Measurements from ENCODE around the gene C1orf56.

Gene C1orf56

DNA sequence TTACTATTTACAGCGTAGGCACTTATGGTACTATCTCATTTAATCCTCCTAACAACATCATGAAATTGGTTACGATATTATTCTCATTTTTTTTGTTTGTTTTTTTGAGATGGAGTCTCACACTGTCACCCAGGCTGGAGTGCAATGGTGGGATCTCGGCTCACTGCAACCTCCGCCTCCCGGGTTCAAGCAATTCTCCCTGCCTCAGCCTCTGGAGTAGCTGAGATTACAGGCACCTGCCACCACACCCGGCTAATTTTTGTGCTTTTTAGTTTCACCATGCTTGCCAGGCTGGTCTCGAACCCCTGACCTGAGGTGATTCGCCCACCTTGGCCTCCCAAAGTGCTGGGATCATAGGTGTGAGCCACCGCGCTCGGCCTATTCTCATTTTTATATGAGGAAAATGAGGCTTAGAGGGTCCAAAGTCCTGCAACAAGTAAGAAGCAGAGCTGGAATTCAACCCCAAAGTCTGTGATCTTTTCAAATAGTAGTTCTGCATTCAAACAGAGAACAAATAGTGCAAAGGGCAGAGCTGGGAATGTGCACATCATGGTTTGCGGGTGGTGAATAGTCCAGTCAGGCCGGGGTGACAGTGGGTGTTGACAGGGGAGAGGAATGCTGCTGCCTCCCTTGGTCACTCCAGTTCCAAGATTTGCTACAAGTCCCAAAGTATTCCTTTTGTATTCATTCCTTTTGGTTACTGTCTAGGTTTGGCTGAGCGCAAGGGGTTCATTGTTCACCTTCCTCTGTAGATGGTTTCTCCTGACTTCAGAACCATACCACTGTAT, 34.7 kb upstream of the C1orf56 start:
- in situ Hi-C loops (cut with MboI; ENCODE audit: low pct_unique_long_range_greater_than_20kb, low sequenced_read_pairs) = no loop called here
- no peak for DNase-seq

DNA sequence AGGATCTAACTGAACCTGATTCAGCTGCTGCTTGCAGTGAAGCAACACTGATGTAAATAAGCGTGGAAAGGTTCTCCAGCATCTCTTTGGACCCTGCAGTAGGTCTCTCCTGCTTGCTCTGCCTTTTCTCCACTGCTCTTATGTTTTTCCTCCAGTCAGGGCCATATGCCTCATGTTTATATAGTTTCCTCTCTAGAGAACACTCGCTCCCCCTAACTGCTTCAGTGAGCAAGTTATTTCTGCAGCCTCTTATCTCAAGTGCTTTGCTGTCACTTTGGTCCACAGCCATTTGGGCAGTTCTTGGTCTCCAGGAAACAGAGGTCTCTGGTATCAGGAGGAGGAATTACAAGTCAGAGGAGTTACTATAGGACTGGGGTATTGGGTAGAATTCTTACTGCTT, 34.0 kb upstream of the C1orf56 start:
- in situ Hi-C loops (cut with MboI; ENCODE audit: low pct_unique_long_range_greater_than_20kb, low sequenced_read_pairs) = no loop called here
- DNase-seq = peak; percentile 68

- in situ Hi-C loops (cut with MboI; ENCODE audit: low pct_unique_long_range_greater_than_20kb, low sequenced_read_pairs) = no loop called here
- DNase-seq = peak; percentile 95
Measured at GRCh38 chr1:151024540-151025146, 22.9 kb upstream of the C1orf56 start.

- DNase-seq = no peak
- in situ Hi-C loops (cut with MboI; ENCODE audit: low pct_unique_long_range_greater_than_20kb, low sequenced_read_pairs) = no loop called here
Measured at GRCh38 chr1:151026460-151026859, 21.1 kb upstream of the C1orf56 start.

- no peak for DNase-seq
- in situ Hi-C loops (cut with MboI; ENCODE audit: low pct_unique_long_range_greater_than_20kb, low sequenced_read_pairs) = no loop called here
Measured at GRCh38 chr1:151032164-151032563, 15.4 kb upstream of the C1orf56 start.

DNA sequence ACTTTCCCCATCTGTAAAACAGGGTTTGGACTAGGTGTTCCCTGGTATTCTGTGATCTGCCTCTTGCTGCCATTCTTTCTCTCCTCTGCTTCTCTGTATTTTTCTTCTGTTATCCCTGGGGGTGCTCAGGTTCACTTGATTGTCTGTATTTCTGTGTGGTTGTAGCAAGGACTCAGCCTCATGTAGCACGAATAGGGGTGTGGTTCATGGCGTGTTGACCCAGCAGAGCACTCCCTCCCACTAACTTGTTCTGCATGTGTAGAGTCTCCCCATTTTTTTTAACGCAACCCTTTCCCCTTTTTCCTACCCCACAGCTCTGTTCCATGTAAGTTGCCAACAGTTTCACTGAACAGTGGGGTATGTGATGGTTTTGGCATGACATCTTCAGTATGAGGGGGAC, 12.4 kb upstream of the C1orf56 start:
- in situ Hi-C loops (cut with MboI; ENCODE audit: low pct_unique_long_range_greater_than_20kb, low sequenced_read_pairs) = no loop called here

DNA sequence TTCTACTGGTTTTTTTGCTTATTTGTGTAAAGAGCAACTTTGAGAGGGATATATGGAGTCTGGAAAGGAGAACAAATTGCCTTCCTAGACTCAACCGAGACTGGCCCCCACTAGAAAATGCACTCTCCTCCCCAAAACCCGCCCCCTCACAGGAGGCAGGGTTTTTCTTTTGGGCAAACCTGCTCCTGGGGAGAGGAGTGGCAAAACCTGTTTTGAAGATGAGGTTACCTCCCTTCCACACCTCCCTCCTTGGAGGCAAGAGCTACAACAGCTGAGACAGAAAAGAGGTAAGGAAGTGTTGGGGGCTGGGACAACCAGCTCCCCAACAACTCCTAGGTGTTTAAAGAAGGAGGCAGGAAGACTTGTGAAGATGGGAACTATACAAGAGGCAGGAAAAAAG, 11.2 kb upstream of the C1orf56 start, which contains the start of gene BNIPL:
Gene BNIPL, plus strand, starts transcription at position 231 of the 400 bp plus-strand sequence. Its CDS starts 140 bp downstream, at position 371.
- DNase-seq = no peak
- in situ Hi-C loops (cut with MboI; ENCODE audit: low pct_unique_long_range_greater_than_20kb, low sequenced_read_pairs) = no loop called here

More for the DNA sequence above, 12.4 kb upstream of the C1orf56 start:
- DNase-seq = no peak

DNA sequence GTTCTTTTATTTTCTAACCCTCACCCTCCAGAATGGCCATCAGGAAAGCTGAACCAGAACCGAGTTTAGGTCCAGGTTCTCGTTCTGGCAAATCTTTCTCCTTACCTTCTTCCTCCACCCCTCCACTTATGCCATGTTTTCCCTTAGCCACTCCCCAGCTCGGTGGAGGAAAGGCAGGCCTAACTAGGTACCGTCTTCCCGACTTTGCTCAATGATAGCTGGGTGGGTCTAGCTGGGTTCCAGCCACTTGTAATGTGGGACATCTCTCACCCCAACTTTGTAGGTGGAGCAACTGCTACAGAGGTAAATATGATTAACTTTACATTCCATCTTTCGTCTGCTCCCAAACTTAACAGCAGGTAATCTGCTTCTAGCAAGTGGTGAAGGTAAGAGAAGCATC, 10.5 kb upstream of the C1orf56 start:
- in situ Hi-C loops (cut with MboI; ENCODE audit: low pct_unique_long_range_greater_than_20kb, low sequenced_read_pairs) = no loop called here

DNA sequence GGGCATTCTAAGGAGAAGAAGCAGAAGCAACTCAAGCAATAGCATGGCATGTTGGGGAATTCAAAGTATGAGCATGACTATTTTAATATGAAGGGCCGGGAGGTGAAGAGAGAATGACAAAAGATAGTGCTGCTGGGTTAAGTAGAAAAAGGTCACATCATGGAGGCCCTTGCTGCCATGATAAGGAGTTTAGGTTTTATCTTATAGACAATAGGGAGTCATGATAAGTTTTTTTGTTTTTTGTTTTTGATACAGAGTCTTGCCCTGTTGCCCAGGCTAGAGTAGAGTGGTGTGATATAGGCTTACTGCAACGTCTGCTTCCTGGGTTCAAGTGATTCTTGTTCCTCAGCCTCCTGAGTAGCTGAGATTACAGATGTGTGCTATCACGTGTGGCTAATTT, 8.0 kb upstream of the C1orf56 start:
- DNase-seq = no peak
- in situ Hi-C loops (cut with MboI; ENCODE audit: low pct_unique_long_range_greater_than_20kb, low sequenced_read_pairs) = no loop called here

More for the DNA sequence above, 10.5 kb upstream of the C1orf56 start:
- no peak for DNase-seq

DNA sequence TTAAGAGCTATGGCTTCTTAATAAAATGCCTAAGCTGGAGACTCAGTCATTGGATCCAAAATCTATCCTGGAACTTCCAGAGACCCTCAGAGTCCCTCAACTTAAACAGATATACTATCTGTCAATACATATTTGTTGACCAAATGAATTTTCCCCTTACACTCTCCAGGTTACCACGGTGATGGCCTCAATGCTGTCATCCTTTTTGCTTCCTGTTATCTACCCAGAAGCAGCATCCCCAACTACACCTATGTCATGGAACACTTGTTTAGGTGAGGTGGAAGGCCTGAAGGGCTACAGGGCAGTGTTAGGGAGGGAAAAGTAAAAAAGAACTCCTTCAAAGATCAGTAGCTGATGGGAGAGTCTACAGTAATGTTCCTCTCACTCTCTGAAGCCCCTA, 4.4 kb upstream of the C1orf56 start:
- DNase-seq = no peak
- in situ Hi-C loops (cut with MboI; ENCODE audit: low pct_unique_long_range_greater_than_20kb, low sequenced_read_pairs) = no loop called here

DNA sequence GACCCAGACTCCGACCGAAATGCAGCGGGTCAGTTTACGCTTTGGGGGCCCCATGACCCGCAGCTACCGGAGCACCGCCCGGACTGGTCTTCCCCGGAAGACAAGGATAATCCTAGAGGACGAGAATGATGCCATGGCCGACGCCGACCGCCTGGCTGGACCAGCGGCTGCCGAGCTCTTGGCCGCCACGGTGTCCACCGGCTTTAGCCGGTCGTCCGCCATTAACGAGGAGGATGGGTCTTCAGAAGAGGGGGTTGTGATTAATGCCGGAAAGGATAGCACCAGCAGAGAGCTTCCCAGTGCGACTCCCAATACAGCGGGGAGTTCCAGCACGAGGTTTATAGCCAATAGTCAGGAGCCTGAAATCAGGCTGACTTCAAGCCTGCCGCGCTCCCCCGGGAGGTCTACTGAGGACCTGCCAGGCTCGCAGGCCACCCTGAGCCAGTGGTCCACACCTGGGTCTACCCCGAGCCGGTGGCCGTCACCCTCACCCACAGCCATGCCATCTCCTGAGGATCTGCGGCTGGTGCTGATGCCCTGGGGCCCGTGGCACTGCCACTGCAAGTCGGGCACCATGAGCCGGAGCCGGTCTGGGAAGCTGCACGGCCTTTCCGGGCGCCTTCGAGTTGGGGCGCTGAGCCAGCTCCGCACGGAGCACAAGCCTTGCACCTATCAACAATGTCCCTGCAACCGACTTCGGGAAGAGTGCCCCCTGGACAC, 534 bp downstream of the C1orf56 start:
- DNase-seq = peak; percentile 84
- in situ Hi-C loops (cut with MboI; ENCODE audit: low pct_unique_long_range_greater_than_20kb, low sequenced_read_pairs) = no loop called here

DNA sequence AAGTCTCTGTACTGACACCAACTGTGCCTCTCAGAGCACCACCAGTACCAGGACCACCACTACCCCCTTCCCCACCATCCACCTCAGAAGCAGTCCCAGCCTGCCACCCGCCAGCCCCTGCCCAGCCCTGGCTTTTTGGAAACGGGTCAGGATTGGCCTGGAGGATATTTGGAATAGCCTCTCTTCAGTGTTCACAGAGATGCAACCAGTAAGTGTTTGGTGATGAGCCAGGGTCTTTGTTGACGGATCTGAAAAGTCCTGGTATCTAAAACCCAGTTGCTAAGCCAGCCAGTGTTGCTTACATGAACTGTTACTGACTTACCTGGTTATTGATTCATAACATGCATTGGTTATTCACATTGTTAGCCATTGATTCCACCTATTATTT, 1.1 kb downstream of the C1orf56 start:
- no peak for DNase-seq
- in situ Hi-C loops (cut with MboI; ENCODE audit: low pct_unique_long_range_greater_than_20kb, low sequenced_read_pairs) = no loop called here

GRCh38 chr1:151049458-151049857, 1.9 kb downstream of the C1orf56 start:
- no peak for DNase-seq
- in situ Hi-C loops (cut with MboI; ENCODE audit: low pct_unique_long_range_greater_than_20kb, low sequenced_read_pairs) = no loop called here

DNA sequence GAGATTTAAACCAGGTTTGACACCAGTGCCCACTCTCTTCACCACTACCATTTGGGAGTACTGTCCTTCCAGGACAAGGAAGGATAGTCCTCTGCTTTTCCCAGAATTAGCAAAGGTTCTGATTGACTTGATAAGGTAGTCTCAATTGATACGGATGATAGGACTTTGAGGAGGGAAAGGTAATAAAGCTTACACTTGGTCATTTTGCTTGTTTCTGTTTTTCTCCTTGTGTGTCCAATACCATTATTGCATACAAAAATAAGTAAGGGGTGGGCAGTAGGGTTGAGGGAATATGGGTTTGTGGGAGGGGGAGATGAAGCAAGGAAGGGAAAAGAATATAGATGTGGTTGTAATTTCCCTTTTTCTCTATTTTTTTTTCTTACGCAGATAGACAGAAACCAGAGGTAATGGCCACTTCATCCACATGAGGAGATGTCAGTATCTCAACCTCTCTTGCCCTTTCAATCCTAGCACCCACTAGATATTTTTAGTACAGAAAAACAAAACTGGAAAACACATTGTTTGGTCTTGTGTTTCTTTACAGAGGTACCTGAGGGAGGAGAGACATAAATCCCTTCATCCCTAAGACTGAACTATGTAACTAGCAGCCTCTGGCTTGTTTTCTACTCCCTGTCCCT, 2.6 kb downstream of the C1orf56 start:
- in situ Hi-C loops (cut with MboI; ENCODE audit: low pct_unique_long_range_greater_than_20kb, low sequenced_read_pairs) = no loop called here
- DNase-seq = no peak

DNA sequence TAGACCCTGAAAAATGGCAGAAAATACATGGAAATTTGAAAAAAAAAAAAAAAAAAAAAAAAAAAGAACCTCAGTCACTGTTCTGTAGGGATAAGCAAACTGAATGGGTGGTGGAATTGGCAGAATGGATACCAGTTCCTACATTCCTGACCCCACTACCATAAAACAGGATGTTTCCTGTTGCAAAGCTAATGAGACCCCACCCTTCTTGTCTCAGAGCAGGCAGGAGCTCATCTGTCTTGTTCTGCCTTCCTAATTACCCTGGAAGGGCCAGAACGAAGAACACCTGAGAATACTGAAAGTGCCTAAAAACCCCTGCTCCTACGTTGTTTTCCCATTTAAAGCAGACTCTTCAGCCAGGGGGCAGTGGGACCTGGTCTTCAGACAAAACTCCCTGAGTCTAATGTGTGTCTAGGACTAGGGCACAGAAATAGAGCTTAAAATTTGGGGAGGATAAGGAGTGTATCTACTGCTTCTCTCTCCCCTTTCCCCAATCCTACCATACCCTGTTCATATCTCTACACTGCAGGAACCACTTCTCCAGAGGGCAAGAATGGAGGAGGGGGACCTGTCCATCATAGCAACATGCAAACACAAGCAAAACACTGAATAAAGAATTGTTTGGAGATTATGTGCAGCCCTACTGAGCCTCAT, 3.9 kb downstream of the C1orf56 start:
- DNase-seq = no peak
- in situ Hi-C loops (cut with MboI; ENCODE audit: low pct_unique_long_range_greater_than_20kb, low sequenced_read_pairs) = no loop called here

DNA sequence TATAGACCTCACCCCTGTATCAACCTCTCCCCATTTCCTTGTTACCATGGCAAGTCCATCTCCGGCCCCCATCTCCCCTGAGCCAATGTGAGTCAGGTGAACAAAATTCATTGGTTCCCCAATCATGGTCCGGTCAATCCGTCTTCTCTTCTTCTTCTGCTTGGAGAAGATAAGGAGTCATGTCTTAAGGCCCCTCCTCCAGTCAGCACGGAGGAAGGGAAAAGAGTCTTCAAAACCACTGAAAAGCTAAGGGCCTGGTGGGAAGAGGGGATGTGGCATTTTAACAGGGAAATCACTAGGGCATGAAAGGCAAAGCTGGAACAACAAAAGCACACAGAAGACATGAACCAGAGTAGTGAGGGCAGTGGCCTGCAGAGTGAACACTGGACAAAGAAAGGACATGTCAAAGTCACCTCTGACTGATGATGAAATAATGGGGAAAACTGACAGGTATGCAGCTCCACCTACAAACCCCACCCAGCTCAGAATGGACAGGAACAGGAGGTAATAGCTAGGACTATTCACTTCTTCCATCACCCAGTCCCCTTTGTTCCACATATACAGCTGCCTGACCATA, 7.5 kb downstream of the C1orf56 start:
- no peak for DNase-seq

DNA sequence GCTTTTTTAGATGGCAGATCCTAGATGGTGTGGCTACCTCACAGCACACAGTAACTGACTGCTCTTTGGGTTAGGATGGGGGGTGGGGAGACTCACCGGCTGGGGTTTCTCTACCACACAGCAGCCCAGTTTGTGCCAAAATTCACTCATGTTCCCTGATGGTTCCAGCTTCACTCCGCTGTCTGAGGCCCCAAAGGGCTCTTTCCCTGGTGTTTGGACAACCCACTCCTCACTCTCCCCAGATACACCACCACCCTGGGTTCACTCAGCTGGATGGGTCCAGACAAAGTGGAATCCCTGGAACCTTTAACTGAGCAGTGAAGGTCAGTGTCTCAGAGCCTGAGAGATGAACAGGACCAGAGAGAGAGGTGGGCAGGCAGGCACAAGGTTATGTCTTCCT, 8.0 kb downstream of the C1orf56 start:
- DNase-seq = no peak
- in situ Hi-C loops (cut with MboI; ENCODE audit: low pct_unique_long_range_greater_than_20kb, low sequenced_read_pairs) = no loop called here

More for the DNA sequence above, 7.5 kb downstream of the C1orf56 start:
- in situ Hi-C loops (cut with MboI; ENCODE audit: low pct_unique_long_range_greater_than_20kb, low sequenced_read_pairs) = no loop called here

DNA sequence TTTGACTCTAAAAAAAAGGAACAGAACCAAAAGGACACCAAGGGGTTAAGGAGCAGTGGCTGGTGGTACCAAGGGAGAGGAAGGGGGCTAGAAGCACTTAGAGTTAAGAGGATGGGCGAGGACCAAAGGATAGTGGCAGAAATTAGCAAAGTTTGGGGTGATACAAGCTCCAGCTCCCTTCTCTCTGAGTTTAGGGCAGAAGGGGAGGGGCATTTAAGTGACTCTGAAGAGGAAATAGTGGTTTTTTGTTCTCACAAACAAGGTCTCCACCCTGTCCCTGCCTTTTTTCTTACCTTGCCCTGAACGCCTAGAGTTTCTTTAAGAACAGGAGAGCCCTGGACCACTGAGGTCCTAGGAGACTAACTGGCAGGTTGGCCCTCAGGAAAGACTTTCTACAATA, 8.6 kb downstream of the C1orf56 start:
- DNase-seq = peak; percentile 53

GRCh38 chr1:151058692-151059091, 11.1 kb downstream of the C1orf56 start:
- in situ Hi-C loops (cut with MboI; ENCODE audit: low pct_unique_long_range_greater_than_20kb, low sequenced_read_pairs) = no loop called here
- DNase-seq = no peak

More for the DNA sequence above, 8.6 kb downstream of the C1orf56 start:
- in situ Hi-C loops (cut with MboI; ENCODE audit: low pct_unique_long_range_greater_than_20kb, low sequenced_read_pairs) = no loop called here

Measured in KBM-7 (cell line).